ENCODE measurements around the gene KIAA0513.
"Not testable (repeated sequence)": the region's sequence is repeated elsewhere in the genome, so short reads cannot be mapped to it uniquely, and the experiment has no call there.

KIAA0513 gene

GRCh38 chr16:85028685-85029407, 1.3 kb downstream of the KIAA0513 start:
- H3K4me3 ChIP-seq (ENCODE audit: low read depth, low read length): no peak overlapping the region

DNA sequence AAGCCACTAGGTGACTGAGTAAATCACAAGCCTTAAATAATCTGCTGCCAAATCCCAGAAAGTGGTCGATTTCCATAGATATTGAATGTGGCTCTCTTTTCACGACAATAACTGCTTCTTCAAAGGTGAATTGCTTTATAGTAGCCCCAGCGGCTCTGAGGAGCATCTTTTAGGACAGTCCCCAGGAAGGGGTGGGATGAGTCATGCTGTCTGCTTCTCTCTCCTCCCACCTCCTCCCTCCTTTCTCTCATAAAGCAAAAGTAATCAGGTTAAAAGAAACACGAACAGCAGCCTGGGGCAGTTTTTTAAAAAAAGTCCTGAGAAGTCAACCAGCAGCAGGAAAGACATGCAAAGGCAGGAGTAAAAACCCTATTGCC, 1.8 kb downstream of the KIAA0513 start:
- no peak overlapping the region for H3K4me3 ChIP-seq (ENCODE audit: low read depth, low read length)

DNA sequence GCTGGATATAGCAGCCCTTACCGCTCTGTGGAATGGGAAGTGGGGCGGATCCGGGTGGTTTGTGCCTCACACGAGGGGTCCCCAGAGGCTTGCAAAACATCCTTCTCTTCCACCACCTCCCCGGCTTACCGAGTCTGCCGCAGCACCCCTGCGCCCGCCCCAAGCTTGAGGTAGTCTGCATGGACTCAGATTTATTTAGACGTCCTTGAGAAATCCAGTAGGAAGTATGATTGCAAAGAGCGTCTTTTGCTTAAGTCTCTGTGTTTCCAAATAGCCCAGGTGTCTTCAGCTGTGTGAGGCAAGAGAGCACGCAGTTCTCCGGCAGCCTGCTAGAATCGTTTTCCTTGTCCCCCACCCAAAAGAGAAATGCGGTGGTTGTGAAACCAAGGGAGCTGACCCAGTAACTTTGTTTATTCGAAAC, 2.4 kb downstream of the KIAA0513 start:
- no peak overlapping the region for H3K4me3 ChIP-seq (ENCODE audit: low read depth, low read length)

DNA sequence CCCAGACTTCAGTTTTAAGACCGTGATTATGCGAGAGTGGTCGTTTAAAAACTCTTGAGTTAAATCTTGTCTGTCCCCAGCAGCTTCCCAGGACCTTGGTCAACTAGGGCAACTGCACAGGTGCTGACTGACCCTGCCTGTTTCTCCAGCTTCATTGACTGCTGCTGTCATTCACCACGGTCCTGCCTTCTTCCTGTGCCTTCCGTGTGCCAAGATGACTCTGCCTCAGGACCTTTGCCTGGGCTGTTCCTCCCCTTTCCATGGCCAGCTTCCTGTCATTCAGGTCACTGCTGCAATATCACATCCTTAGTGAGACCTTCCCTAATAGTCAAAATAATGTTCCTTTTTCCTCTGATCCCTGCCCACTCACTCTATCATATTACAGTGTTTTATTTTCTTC, 3.9 kb downstream of the KIAA0513 start:
- H3K4me3 ChIP-seq (ENCODE audit: low read depth, low read length): no peak overlapping the region

- not testable (repeated sequence) for H3K4me3 ChIP-seq (ENCODE audit: low read depth, low read length)
Observed at GRCh38 chr16:85032187-85032586, 4.6 kb downstream of the KIAA0513 start.

DNA sequence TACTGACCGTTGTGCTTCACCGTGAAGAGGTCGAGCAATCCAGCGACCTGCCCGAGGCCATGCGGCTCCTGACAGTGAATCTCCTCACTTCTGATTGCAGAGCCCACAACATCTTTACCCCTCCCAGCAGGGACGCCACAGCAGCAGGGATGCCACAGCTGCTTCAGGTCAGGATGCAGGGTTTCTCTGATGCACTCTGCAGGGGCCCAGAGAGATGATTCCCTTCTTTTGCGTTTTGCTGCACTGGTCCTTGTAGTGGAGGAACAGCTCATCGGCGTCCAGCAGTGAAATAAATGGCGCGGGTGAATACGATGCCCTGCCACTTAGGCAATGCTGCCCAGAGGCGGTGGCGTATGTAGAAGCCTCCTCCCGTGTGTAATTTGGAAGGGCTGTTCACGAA, 5.6 kb downstream of the KIAA0513 start:
- no peak overlapping the region for H3K4me3 ChIP-seq (ENCODE audit: low read depth, low read length)

- H3K4me3 ChIP-seq (ENCODE audit: low read depth, low read length): no peak overlapping the region
Observed at GRCh38 chr16:85034591-85035433, 7.2 kb downstream of the KIAA0513 start.

DNA sequence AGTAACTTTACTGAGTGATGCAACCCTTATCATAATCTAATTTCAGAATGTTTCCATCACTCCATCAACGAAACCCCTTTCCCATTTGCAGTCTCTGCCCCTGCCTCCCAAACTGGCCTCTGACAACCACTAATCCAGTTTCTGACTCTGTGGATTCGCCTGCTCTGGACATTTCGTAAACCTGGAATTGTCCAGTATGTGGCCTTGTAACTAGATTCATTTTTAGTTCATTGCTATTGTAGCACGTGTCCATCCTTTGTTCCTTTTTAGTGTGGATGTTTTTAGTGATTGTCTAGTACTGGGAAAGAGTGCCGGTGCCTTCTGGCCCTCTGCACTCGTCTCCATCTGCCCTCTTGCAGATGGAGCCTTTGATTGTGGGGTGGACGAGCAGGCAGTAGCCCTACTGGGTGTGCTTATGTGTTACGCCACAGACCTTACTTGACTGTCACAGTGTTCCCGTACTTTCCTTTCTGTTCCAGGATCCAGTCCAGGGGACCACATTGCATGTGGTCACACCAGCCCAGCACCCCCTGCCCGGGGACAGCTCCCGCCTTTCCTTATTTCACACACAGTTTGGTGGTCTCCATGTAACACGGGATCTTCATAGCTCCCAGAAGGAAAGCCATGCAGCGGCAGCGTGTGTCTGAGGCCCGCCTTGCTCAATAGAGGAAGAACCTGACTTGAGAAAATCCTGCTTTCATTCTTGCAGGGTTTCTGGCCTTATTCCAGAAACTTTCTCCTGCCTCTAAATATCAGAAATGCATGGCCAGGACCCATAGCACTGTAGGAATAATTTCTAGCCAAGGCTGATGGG, 8.8 kb downstream of the KIAA0513 start:
- H3K4me3 ChIP-seq (ENCODE audit: low read depth, low read length): no peak overlapping the region

DNA sequence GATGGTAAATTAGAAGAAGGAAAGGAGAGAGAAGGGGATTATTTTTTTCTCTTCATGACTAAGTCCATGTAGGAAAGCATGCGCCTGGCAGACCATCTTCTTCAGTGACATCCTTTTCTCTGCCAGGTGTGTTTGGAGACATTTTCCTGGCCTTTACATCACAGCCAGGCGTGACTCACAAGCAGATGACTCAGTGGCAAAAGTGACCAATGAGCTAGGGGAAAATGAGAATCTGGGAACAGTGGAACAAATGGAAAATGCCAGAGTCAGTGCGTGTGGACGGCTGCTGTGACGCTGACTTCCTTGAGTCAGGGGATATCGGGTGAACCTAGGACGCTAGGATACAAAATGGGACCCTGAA, 9.4 kb downstream of the KIAA0513 start:
- no peak overlapping the region for H3K4me3 ChIP-seq (ENCODE audit: low read depth, low read length)

DNA sequence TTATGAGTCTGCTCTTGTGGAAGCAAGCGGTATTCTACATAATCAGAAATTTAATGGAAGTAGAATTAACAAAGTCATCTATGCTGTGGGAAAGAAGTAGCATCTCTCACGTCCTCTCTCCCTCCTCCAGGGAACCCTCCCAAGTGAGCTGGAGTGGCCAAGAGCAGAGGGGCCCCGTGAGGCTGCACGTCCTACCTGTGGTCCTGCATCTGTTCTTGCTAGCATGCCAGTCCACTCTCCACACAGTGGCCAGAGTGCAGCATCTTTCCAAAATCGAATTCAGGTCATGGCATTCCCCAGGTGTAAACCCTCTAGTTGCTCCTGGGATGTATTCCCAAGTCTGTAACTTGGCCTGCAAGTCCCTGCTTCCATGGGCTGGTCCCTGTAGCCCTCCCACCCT, 10.1 kb downstream of the KIAA0513 start:
- H3K4me3 ChIP-seq (ENCODE audit: low read depth, low read length): no peak overlapping the region

GRCh38 chr16:85040685-85041084, 13.1 kb downstream of the KIAA0513 start:
- no peak overlapping the region for H3K4me3 ChIP-seq (ENCODE audit: low read depth, low read length)

GRCh38 chr16:85041219-85042166, 13.9 kb downstream of the KIAA0513 start:
- no peak overlapping the region for H3K4me3 ChIP-seq (ENCODE audit: low read depth, low read length)

- no peak overlapping the region for H3K4me3 ChIP-seq (ENCODE audit: low read depth, low read length)
Observed at GRCh38 chr16:85042167-85042526, 14.6 kb downstream of the KIAA0513 start.

DNA sequence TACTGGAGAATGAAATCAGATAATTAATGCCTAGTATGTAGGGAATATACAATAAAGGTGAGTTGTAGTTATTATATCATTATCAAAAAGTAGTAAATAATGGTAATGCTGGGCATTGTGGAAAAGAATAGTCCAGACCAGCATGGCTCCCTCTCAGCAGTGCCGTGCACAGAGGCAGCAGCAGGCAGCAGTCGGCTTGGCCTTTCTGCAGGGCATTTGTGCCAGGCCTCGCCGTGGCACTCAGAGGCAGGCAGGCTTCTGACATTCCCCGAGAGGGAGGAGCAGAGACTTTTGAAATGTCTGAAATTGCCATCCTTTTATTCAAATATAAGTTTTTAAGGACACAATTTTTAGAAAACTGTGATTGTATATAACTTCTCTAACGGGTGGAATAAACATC, 15.0 kb downstream of the KIAA0513 start:
- no peak overlapping the region for H3K4me3 ChIP-seq (ENCODE audit: low read depth, low read length)

- H3K4me3 ChIP-seq (ENCODE audit: low read depth, low read length): no peak overlapping the region
Observed at GRCh38 chr16:85045077-85045476, 17.5 kb downstream of the KIAA0513 start.

- no peak overlapping the region for H3K4me3 ChIP-seq (ENCODE audit: low read depth, low read length)
Observed at GRCh38 chr16:85045641-85046471, 18.3 kb downstream of the KIAA0513 start.

- no peak overlapping the region for H3K4me3 ChIP-seq (ENCODE audit: low read depth, low read length)
Observed at GRCh38 chr16:85046472-85046916, 18.9 kb downstream of the KIAA0513 start.

DNA sequence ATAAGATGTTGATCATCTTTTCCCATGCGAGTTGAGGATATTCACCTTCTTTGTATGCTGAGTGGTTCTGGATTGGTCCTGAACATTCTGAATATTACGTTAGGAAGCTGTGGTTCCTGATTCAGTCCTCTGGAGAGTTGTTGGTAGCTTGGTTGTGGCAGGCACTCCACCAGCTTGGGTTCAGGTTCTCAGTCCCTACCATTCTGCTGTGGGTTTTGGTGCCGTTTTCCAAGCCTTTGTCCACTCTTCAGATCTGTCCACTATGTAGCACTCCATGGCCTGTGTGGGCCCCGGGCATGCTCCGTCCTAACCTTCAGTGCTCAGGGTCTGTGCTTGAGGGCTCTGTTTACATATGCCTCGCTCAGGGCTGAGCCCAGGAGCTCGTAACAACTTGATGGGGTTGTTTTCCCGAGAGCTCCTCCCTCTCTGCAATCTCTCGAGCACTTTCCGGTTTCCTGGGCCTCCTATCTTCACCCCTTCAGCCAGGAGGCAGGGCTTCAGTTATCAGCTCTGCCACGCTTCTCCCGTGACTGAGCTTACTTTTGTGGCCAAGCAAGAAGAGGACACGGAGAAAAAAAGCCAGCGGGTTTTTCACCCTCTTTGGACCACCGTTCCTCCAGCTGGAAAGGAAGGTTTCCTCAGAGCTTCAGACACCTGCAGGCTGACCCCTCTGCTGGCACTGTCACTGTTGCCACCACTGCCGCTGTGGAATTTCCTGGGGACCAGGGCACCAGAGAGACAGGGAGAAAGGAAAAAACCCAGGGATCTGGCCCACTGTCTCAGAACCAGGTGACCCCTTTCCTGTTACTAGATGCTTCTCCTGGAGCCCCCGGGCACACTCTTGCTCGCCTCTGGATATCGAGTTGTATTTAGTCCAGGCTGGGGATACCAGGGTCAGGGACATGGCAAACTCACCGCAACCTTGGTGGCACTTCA, 19.6 kb downstream of the KIAA0513 start:
- no peak overlapping the region for H3K4me3 ChIP-seq (ENCODE audit: low read depth, low read length)

Data from iPS-11a (cell line).